Measurements from ENCODE around the gene C1QTNF5.
A peak's percentile ranks its signal among the peaks of the same experiment; 100 is the strongest.

The C1QTNF5 gene

DNA sequence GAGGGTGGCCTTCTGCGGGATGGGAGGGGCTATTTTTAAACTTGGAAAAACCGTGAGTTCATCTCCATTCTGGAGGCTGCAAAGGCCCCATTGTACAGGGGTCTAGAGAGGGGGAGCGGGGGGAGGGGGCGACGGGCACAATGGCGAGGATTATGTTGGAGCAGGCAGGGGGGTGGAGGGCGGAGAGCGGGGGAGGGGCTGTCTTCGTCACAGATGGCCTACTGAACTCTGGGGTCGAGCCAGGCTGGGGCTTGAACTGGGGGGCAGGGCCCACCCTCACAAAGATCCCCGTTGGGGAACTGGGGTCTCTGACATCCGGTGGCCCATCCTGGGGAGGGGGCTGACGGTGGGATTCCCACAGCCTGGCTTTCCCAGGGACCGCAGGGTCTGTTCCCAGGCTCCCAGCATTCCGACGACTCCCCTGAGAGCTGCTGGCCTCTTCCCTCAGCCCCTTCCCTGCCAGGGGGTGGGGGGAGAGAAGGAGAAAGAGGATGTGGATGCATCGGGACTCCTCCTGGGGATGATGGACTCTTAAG, 20.4 kb downstream of the C1QTNF5 start:
- Histone ChIP-seq H3K4me3 (ENCODE audit: low read length) (peak overlapping the region; percentile 66), H3K27ac (ENCODE audit: low read depth, low read length) (peak overlapping the region; percentile 91), H3K4me1 (ENCODE audit: control insufficient read depth, insufficient read depth, low read length) (peaks cover 40% of the 10 kb centered on the region), H3K9ac (ENCODE audit: low read length) (peak overlapping the region; percentile 45), H3K27me3 (ENCODE audit: control insufficient read depth, insufficient read depth, low read length) (peaks cover 2% of the 10 kb centered on the region), H3K36me3 (ENCODE audit: control insufficient read depth, insufficient read depth, low read length) (no peaks in the 10 kb centered on the region)

DNA sequence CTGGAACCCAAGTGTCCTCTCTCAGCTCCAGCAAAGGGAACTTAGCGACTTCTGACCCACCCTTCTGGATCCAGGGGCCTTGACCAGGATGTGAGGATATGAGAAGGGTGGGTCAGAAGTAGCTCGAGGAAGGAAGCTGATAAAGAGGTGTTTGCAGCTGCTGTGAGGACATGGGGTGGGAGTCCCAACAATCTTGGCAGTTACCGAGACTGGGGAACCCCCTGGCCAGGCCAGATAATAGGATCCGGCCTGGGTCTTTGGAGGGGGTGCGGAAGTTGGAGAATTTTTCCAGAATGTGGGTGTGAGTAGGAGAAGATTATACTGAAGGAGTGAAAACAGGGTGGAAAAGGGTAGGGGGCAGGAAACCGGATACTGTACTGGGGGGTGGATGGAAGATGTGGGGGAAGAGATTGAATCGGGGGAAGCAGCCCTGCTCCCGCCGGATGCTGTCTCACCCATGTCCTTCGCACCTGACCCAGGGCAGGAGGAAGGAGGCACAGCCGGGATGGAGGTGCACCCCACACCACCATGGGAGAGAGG, 20.9 kb downstream of the C1QTNF5 start:
- H3K27ac ChIP-seq (ENCODE audit: low read depth, low read length): peak overlapping the region; percentile 91
- peaks cover 3% of the 10 kb centered on the region for H3K27me3 ChIP-seq (ENCODE audit: control insufficient read depth, insufficient read depth, low read length)
- H3K36me3 ChIP-seq (ENCODE audit: control insufficient read depth, insufficient read depth, low read length): no peaks in the 10 kb centered on the region
- H3K9ac ChIP-seq (ENCODE audit: low read length): no peak overlapping the region
- peaks cover 42% of the 10 kb centered on the region for H3K4me1 ChIP-seq (ENCODE audit: control insufficient read depth, insufficient read depth, low read length)
- H3K4me3 ChIP-seq (ENCODE audit: low read length): no peak overlapping the region

GRCh38 chr11:119319136-119319699, 21.5 kb downstream of the C1QTNF5 start:
- Histone ChIP-seq H3K27ac (ENCODE audit: low read depth, low read length) (peak overlapping the region; percentile 91), H3K9ac (ENCODE audit: low read length) (no peak overlapping the region), H3K36me3 (ENCODE audit: control insufficient read depth, insufficient read depth, low read length) (peaks cover 4% of the 10 kb centered on the region), H3K4me3 (ENCODE audit: low read length) (no peak overlapping the region), H3K27me3 (ENCODE audit: control insufficient read depth, insufficient read depth, low read length) (peaks cover 3% of the 10 kb centered on the region), H3K4me1 (ENCODE audit: control insufficient read depth, insufficient read depth, low read length) (peaks cover 43% of the 10 kb centered on the region)

DNA sequence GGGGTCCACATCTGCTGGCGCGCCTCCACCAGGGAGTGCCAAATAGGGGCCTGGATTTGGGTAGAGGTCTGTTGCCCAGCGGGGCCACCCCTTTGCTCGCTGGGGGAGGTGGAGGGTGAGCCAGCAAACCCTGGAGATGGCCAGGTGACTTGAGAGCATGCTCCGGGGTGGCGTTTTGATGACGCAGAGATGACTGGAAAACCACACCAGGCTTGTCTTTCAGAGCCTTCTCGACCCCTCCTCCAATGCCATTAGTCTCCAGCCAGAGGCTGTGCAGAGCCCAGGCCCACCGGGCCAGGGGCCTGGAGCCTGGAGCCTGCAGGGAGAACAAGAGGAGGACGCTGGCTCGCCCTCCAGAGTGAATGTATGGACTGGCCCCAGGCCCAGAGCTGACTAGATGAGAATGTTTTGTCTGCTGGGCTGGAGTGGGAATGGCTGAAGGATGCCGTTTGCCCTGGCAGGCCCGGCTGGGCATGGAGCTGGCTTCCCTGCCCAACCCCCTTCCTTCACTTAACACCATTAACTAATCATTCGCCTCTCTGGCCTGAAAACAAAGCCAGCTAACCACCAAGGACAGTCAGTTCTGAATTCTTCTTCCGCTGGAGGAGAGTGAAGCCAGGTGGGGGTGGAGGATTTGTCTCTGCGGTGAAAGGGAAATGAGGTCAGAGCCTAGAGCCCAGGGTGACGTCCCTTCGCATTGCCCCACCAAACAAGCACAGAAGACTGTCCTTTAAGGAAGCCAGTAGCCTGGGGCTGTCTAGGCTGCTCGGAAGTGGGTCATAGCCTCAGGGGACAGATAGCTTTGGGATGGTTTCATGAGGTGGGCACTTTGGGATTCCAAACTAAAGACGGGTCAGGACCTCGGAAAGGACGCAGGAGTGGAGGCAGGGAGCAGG, 22.2 kb downstream of the C1QTNF5 start:
- Histone ChIP-seq H3K9ac (ENCODE audit: low read length) (no peak overlapping the region), H3K36me3 (ENCODE audit: control insufficient read depth, insufficient read depth, low read length) (peaks cover 4% of the 10 kb centered on the region), H3K4me1 (ENCODE audit: control insufficient read depth, insufficient read depth, low read length) (peaks cover 43% of the 10 kb centered on the region), H3K27me3 (ENCODE audit: control insufficient read depth, insufficient read depth, low read length) (peaks cover 3% of the 10 kb centered on the region), H3K4me3 (ENCODE audit: low read length) (no peak overlapping the region), H3K27ac (ENCODE audit: low read depth, low read length) (peak overlapping the region; percentile 91)

GRCh38 chr11:119317592-119318239, 23.0 kb downstream of the C1QTNF5 start:
- H3K4me3 ChIP-seq (ENCODE audit: low read length): peak overlapping the region; percentile 56
- no peak overlapping the region for H3K9ac ChIP-seq (ENCODE audit: low read length)
- H3K27ac ChIP-seq (ENCODE audit: low read depth, low read length): peak overlapping the region; percentile 91
- peaks cover 7% of the 10 kb centered on the region for H3K36me3 ChIP-seq (ENCODE audit: control insufficient read depth, insufficient read depth, low read length)
- peaks cover 3% of the 10 kb centered on the region for H3K27me3 ChIP-seq (ENCODE audit: control insufficient read depth, insufficient read depth, low read length)
- peaks cover 43% of the 10 kb centered on the region for H3K4me1 ChIP-seq (ENCODE audit: control insufficient read depth, insufficient read depth, low read length)

- Histone ChIP-seq H3K27ac (ENCODE audit: low read depth, low read length) (peak within 1 kb of the TSS; percentile 91), H3K27me3 (ENCODE audit: control insufficient read depth, insufficient read depth, low read length) (peaks cover 3% of the 10 kb centered on the region), H3K9ac (ENCODE audit: low read length) (peak within 1 kb of the TSS; percentile 49), H3K4me1 (ENCODE audit: control insufficient read depth, insufficient read depth, low read length) (peaks cover 43% of the 10 kb centered on the region), H3K4me3 (ENCODE audit: low read length) (peak within 1 kb of the TSS; percentile 56), H3K36me3 (ENCODE audit: control insufficient read depth, insufficient read depth, low read length) (peaks cover 15% of the 10 kb centered on the region)
Measured at GRCh38 chr11:119316729-119317591, 23.7 kb downstream of the C1QTNF5 start, which contains the start of gene MCAM. TSS of gene MCAM (minus strand) at chr11:119317130. CDS start at chr11:119317101, 29 bp downstream.

DNA sequence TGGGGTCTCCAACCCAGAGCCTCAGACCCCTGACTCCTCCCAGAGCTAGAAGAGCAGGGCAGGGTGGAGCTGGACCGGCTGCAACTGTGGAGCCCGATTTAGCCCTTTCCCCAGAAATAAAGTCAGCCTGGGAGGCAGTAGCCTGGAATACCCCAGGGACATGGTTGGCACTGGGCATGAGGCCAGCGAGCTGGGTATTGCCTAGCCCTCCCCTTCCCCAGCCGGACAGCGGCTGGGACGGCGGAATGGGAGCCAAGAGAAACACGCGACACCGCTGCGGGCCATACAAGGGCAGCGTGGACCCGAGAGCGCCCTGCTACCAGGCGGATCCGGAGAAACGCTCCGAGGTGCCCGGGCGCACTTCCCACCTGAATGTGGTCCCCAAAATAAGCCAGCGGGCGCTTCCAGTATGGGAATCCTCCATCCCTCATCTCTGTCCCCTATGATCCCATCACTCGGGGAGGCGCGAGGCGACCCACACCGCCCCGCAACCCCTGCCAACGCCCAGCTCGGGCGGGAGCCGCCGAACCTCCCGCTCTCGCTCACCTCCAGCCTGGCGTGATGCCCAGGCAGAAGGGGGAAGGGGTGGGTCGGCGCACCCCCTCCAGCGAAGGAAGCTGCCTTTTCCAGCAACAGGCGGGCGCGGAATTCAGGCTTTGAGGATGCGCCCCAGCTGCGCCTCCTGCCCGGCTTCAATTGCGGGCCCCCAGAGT, 24.5 kb downstream of the C1QTNF5 start:
- Histone ChIP-seq H3K27me3 (ENCODE audit: control insufficient read depth, insufficient read depth, low read length) (peaks cover 3% of the 10 kb centered on the region), H3K4me3 (ENCODE audit: low read length) (peak overlapping the region; percentile 52), H3K9ac (ENCODE audit: low read length) (peak overlapping the region; percentile 49), H3K36me3 (ENCODE audit: control insufficient read depth, insufficient read depth, low read length) (peaks cover 16% of the 10 kb centered on the region), H3K4me1 (ENCODE audit: control insufficient read depth, insufficient read depth, low read length) (peaks cover 39% of the 10 kb centered on the region), H3K27ac (ENCODE audit: low read depth, low read length) (peak overlapping the region; percentile 91)

GRCh38 chr11:119315131-119316015, 25.3 kb downstream of the C1QTNF5 start:
- Histone ChIP-seq H3K27me3 (ENCODE audit: control insufficient read depth, insufficient read depth, low read length) (peaks cover 3% of the 10 kb centered on the region), H3K36me3 (ENCODE audit: control insufficient read depth, insufficient read depth, low read length) (peaks cover 19% of the 10 kb centered on the region), H3K9ac (ENCODE audit: low read length) (no peak overlapping the region), H3K4me3 (ENCODE audit: low read length) (peak overlapping the region; percentile 52), H3K27ac (ENCODE audit: low read depth, low read length) (peak overlapping the region; percentile 91), H3K4me1 (ENCODE audit: control insufficient read depth, insufficient read depth, low read length) (peaks cover 37% of the 10 kb centered on the region)

DNA sequence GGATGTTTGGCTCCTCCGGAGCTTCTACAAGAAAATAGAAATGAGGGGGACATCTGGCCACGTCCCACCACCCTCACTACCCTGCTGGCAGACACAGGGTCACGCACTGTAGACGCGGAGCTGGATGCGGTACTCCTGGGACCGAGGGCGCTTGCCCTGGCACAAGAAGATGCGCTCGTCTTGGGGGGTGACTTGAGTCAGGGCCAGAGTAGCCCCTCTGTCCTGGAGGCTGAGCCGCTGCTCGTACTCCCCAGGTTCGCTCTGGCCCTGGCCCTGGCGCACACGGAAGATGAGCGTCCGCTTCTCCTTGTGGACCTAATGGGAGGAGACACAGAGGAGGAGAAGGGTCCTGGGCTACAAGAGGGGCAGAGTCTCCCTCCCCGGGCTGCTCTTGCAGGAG, 26.0 kb downstream of the C1QTNF5 start:
- H3K27ac ChIP-seq (ENCODE audit: low read depth, low read length): peak overlapping the region; percentile 91
- peaks cover 3% of the 10 kb centered on the region for H3K27me3 ChIP-seq (ENCODE audit: control insufficient read depth, insufficient read depth, low read length)
- H3K4me1 ChIP-seq (ENCODE audit: control insufficient read depth, insufficient read depth, low read length): peaks cover 31% of the 10 kb centered on the region
- peaks cover 19% of the 10 kb centered on the region for H3K36me3 ChIP-seq (ENCODE audit: control insufficient read depth, insufficient read depth, low read length)
- H3K4me3 ChIP-seq (ENCODE audit: low read length): peak overlapping the region; percentile 52
- no peak overlapping the region for H3K9ac ChIP-seq (ENCODE audit: low read length)

DNA sequence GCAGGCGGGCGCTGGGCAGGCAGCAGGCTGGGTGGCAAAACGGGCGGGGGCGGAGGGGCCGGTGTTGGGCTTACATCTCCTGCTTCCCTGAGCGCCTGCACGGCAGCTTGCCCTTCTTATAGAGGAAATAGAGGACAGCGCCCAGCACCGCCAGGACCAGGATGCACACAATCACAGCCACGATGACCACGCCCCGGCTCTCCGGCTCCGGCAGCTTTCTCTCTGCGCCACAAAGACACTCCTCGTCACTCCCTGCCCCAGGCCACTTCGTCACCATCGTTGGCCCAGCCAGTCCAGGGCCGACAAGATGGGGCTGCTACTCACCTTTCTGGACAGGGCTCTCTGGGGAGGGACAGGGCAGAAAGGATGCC, 30.0 kb downstream of the C1QTNF5 start:
- Histone ChIP-seq H3K4me3 (ENCODE audit: low read length) (no peak overlapping the region), H3K4me1 (ENCODE audit: control insufficient read depth, insufficient read depth, low read length) (peaks cover 8% of the 10 kb centered on the region), H3K27me3 (ENCODE audit: control insufficient read depth, insufficient read depth, low read length) (peaks cover 3% of the 10 kb centered on the region), H3K27ac (ENCODE audit: low read depth, low read length) (no peak overlapping the region), H3K36me3 (ENCODE audit: control insufficient read depth, insufficient read depth, low read length) (peaks cover 24% of the 10 kb centered on the region), H3K9ac (ENCODE audit: low read length) (no peak overlapping the region)
